HL-60/S4 treated with phorbol 12-myristate 13-acetate at 8.2 ng/mL for 4 days and 3 days (cell line): ENCODE results near the gene JAKMIP2.
"Not testable (repeated sequence)": the region's sequence is repeated elsewhere in the genome, so short reads cannot be mapped to it uniquely, and the experiment has no call there.

ENCODE experiments used
- in situ Hi-C: fragments of 300-500 bp; cut with MboI; formaldehyde crosslinking; loops from 2 replicates; pipeline ENCODE4 v1.15.0; 2022; ENCODE audit warnings: low sequenced_read_pairs

Gene JAKMIP2

DNA sequence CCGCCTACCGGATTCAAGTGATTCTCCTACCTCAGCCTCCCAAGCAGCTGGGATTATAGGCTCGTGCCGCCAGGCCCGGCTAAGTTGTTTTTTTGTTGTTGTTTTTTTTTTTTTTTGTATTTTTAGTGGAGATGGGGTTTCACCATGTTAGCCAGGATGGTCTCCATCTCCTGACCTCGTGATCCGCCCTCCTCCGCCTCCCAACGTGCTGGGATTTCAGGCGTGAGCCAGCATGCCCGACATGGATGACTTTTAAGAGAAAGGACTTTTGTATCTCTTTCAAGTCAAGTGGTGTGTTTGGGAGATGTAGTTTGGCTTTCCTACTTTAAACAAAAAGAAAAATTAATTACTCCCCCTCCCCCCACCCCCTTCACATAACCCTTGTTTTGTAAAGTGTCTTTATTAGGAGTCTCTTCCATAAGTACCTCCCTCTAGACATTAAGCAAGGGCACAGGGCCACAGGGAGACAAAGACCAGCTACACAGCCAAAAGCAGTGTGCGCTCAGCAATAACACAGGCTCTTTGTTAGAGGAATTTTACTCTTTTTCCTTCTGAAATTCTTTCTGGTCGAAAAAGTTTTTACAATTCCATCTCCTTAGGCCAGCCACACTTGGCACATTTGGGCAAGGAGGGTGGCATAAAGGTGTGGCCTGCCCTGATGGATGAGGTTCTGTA is 31.2 kb downstream of the JAKMIP2 start:
- in situ Hi-C loops: no loop called here

DNA sequence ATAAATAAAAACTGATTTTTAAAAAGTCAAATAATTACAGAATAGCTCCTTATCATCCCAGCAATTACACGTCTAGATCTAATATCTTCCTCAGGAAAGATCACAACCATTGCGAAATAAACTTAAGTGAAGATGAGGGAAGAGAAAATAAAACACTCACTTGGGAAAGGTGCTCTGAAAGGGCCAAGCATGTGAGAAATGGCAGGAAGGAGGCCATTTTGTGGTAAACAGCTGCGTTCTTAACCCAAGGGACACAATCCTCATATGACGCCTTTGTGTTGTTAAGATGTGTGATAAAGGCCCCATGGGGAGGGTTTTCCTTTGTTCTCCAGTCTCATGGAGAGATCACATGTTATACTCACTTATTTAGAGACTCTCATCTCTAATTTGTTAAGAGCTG is 32.5 kb downstream of the JAKMIP2 start:
- in situ Hi-C loops: no loop called here

DNA sequence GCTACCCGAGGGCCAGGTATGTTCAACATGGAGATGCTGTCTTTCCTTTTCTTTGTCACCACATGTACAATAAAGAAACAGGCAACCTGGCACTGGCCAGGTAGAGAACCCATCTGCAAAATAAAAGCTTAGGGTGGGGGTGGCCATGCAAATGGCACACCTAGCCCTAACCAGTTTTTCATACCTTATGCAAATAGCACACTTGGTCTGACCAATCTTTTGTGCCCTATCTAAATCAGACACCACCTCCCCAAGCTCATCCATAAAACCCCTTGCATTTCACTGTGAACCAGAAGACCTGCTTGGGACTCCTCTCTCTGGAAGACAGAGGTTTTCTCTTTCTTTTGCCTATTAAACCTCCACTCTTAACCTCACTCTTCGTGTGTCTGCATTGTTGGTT is 33.9 kb downstream of the JAKMIP2 start:
- in situ Hi-C loops: no loop called here

DNA sequence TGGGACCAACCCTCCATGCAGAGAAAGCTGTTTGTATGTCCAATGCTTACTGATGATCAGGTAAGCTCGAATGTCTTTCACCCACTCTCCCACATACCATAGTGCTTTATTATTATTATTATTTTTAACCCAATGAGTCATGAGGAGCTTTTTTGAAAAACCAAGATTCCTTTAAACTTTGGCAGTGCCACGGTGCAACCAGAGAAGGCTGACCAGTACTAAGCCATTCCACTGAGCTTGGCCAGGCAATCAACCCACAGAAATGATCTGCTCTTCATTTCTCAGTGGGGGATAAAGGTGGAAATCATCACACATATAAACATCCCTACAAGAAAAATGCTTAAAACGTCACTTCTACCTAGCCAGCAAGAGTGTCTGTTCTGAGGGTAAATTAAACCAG is 35.5 kb downstream of the JAKMIP2 start:
- in situ Hi-C loops: no loop called here

DNA sequence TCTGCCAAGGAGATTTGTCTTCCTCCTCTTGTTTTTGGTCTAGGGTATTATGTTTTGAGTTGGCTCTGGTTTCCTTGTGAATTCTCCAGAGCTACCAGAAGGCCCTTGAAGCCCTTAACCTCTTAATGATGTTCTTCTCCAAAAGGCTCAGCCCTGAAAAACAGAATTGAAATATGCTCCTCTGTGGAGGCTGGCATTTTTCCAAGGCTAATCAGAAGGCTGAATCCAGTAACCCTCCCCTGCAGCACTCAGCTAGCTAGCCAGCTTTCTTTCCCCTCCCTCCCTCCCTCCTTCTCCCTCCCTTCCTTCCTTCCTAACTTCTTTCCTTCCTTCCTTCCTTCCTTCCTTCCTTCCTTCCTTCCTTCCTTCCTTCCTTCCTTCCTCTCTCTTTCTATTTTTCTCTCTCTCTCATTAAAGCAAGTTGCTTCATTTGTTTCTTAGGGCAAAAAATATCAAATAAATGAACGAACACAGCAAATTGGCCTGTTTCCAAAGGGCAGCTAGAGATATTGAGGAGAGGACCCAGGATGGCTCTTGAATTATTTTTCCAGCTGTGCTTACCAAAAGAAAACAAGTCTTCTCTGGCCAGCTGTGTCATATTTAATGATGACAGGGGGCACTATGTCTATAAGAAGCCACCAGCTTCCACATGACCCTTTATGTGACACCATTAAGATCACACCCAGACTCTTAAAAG is 38.7 kb downstream of the JAKMIP2 start:
- in situ Hi-C loops: no loop called here

DNA sequence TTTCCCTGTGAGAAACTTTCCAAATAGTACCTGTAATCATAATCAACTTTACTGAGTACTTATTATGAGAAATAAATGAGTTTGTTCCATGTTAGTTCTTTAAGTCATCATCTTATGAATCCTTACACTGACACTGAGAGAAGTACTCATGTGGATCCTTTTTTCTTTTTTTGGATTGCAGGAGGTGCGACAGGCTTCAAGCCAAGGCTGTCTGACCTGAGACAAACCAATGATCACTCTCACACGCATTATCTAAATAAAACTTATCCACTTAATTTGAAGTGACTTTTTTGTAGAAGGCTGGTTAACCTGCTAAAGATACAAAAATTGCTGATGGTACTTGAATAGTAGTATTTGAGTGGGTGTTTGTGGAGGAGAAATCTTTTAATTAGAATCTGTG is 39.5 kb downstream of the JAKMIP2 start:
- in situ Hi-C loops: no loop called here

DNA sequence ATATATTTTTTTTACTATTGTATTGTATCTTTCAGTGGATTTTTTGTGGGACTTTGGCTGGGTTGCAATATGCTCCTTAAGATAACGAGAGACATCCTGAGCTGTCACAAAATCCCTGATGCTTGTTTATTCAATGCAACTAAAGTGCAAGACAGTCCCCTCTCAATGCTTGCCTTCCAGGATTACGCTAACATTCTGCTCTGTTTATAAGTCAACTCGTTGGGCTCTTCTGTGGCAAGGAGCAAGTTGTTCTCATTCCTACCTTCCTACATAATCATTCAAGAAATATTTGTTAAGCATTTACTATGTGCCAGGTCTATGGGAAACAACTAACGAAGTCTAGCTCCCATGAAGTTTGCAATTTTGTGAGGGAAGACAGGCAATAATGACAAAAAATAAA is 40.4 kb downstream of the JAKMIP2 start:
- in situ Hi-C loops: no loop called here

DNA sequence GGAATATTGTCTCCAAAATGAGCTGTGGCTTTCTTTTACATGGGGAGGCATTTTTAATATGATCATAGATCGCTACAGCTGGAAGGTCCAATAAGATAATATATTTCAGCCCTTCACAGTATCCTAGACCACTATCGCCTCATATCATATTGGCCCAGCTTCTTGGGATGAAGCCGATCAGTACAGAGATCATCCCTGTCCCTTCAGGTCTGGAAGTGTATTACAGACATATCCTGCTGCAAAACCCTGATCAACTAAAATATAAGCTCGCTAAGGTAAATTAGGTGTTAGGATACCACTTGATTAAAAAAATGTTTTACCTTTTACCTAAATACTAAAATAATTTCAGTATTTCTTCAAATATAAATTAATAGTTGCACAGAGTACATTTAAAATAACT is 41.7 kb downstream of the JAKMIP2 start:
- in situ Hi-C loops: no loop called here

DNA sequence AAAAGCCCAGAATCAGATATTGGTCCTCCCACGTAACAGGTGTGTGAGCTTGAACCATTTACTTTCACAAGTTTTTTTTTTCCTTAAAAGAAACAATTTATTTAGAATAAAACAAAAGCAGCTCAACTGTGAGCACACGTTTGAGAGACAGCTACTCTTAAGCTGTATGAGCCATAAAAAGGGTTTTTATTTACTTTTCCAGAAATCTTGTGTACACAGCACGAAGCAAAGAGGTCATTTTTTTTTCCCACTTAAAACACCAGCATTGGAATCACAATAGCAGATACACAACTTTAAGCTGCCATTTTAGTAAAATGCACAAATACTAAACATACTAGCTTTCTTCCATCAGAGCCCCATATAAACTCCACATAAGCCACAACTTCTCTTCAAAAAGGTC is 44.6 kb downstream of the JAKMIP2 start:
- in situ Hi-C loops: no loop called here

DNA sequence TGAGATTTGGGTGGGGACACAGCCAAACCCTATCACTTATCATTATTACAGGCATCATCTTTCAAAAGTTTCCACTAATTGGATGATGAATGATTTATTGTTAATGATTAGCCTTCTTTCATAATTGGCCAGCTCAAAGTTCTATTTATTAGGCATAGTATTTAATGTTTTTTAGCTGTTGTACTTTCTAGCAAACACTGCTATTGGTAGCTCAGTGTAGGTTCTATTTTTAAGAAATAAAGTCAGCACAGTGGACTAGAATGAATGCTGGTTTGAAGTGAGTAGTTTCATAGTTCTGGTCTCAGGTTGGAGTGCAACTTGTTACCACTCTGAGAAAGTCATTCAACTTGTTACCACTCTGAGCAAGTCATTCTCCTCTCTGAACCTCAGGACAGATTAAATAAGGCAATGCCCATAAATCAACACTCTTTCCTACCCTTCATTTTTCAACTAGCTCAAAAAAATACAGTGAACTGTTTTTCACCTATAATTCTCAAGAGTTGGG is 46.9 kb downstream of the JAKMIP2 start:
- in situ Hi-C loops: no loop called here

DNA sequence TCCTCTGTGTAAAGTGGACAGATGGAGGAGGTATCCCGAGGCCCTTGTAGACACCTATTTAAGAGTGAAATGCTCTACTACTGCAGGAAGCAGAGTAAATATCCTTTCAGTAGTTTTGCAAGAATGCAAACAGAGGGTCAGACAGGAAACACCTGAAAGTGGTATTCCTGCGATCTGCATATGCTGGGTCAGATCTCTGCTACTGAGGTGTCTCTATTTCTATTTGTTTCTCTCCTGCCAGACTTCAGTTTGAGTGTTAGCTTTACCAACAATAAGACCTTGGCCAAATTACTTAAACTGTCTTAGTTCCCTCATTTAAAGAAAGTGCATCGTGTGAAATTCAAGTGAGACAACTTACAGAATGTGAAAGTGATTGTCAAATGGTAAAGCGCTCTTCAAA is 47.6 kb downstream of the JAKMIP2 start:
- in situ Hi-C loops: no loop called here

DNA sequence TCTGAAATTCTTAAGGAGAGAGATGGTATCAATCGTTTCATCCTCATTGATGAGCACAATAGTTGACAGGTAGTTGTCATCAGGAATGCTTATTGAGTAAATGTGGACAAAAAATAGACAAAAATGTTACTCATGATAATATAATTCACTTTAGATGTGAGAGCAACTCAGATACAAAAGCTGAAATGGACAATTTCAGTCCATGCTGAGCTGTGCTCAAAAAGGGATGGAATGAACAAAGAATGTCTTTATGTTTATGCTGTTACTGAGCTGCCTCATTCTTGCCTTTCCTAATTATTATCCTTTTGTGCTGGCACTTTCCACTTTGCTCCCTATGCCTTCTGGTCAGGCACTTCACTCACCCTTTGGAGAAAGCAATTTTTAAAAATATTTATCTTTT is 49.5 kb downstream of the JAKMIP2 start:
- in situ Hi-C loops: no loop called here

DNA sequence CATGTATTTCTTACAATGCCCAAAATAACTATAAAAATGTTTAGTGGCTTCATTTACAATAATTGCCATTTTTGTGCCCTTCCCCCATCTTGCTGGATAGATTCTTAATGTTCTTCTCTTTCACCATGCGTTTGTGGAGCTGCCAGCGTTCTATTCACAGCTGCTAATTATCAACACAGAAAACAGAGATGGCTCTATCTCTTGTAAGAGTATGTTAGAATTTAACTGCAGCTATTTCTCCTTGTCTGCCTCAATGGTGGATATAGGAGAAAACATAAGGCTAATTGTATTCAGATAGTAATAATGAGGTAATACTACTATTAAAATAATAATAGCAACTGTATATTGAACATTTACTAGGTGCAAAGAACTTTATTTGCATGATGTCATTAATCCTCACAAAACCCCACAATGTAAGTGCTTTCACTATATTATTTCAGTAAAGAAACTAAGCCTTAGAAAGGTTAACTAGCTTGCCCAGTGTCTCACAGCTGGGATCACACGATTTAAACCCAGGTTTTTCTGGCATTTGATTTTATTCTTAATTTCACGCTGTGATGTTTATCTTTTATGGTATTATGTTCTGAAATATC is 50.1 kb downstream of the JAKMIP2 start:
- in situ Hi-C loops: no loop called here

DNA sequence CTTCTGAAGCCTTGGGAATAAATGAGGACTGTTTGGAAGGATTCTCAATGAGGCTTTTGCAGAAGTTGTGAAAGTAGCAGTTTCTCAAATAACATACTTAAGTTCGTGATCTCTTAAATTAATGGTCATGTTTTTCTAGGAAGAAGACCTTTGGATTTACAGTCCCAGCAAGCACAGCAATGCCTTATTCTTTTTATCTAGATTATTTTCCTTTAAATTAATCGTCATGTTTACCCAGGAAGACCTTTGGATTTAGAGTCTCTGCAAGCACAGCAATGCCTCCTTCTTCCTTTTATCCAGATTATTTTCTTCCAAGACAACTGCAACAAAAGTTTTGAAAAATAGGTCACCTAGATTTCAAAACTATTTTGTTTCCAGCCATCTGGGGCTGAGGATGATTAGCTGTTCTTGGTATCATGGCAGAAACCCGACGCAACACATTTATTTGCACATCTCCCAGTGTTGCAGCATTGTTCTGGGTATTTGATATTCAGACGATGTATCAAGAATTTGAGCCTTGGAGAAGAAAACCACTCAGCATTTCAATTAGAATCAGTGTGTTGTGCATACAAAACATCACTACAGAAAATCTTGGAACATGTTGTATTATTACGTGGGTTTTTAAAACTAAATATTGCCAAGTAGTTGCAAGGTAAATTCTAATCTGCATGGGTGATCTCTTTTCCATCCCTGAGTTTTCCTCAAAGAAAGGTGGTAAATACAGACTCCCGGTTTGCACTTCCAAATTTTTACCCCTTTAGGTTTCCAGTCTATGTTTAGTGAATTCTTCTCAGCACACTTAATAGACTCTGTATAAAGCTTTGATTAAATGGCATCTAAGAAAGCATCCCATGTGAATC is 50.9 kb downstream of the JAKMIP2 start:
- in situ Hi-C loops: no loop called here

DNA sequence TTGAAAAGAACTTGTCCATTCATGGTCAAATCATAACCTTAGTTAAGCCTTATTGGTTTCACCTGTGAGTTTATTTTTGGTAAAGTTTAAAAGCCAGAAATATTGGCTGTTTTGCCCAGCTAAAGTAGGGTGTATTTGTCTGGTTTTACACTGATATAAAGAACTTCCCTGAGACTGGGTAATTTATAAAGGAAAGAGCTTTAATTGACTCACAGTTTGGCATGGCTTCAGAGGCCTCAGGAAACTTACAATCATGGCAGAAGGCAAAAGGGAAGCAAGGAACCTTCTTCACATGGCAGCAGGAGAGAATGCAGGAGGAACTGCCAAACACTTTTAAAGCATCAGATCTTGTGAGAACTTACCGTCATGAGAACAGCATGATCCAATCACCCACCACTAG is 55.3 kb downstream of the JAKMIP2 start:
- in situ Hi-C loops: no loop called here

DNA sequence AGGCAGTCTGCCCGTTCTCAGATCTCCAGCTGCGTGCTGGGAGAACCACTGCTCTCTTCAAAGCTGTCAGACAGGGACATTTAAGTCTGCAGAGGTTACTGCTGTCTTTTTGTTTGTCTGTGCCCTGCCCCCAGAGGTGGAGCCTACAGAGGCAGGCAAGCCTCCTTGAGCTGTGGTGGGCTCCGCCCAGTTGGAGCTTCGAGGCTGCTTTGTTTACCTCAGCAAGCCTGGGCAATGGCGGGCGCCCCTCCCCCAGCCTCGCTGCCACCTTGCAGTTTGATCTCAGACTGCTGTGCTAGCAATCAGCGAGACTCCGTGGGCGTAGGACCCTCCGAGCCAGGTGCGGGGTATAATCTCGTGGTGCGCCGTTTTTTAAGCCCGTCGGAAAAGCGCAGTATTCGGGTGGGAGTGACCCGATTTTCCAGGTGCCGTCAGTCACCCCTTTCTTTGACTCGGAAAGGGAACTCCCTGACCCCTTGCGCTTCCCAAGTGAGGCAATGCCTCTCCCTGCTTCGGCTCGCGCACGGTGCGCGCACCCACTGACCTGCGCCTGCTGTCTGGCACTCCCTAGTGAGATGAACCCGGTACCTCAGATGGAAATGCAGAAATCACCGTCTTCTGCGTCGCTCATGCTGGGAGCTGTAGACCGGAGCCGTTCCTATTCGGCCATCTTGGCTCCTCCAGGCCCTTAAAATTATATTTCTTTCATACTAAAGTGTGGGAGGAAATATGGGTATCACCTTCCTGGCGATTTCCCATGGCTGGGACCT is 61.2 kb downstream of the JAKMIP2 start:
- in situ Hi-C loops: not testable (repeated sequence)

DNA sequence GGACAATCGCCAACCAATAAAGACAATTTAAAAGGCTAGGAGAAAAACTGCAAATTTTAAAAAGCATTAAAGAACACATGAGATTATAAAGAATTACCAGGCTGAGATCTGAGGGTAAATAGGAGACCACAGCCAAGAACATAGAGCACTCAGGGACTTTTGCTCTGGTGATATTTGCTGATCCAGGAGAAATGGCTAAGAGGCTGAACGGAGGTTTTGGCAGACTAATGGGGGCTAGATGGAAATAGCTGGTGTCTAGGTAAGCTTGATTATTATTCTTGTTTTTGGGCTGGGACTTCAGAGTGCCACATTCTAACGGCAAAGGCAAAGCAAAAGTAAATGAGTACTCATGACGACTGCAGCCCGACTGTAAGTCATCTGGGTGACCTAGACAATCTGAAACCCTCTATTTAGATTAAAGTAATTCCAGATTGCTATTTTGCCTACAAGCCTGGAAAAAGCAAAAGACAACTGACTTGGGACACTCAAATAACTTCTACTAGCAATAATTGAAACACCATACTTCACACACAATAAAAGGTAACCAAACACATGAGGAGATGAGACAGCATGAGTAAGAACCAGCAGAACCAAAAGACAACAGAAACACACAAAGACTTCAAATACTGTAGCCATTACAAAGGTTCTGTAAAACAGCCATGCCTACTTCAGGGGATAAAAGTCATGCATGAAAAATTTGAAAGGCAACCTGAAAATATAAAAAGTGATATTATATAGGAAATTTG is 68.8 kb downstream of the JAKMIP2 start:
- in situ Hi-C loops: no loop called here

DNA sequence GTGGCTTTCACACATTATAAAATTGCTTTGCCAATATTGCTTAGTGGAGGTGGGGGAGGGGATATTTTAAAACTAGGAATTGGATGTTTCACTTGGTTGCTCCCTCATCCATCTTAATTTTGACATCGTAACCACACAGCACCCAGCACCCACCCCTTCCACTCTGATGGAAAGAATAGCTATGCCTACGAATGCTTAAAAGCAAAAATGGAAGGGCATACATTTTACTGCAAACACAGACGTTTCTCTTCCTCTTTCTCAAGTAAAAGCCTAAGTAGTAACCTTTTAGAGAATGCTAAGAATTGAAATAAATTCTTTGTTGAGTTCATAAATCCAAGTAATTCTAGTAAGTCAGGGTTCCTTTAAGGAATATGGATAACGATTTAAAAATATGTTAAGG is 69.9 kb downstream of the JAKMIP2 start:
- in situ Hi-C loops: no loop called here

DNA sequence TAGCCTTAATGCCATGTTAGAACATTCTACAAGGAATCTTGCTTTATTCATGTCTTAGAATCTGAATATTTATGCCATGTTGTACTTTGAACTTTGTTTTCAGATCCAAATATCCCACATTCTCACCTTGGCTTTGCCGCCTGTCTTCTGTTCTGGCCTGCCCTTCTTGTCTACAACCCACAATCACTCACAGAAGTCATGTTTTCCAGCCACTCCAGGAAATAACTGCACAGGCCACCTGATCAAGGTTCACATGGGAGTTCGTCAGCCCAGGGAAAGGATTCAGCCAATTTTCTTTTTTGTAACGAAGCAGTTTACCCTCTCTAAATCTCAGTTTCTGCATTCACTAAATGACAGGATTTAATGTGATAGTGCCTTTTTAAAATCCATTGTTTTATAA is 70.5 kb downstream of the JAKMIP2 start:
- in situ Hi-C loops: no loop called here

DNA sequence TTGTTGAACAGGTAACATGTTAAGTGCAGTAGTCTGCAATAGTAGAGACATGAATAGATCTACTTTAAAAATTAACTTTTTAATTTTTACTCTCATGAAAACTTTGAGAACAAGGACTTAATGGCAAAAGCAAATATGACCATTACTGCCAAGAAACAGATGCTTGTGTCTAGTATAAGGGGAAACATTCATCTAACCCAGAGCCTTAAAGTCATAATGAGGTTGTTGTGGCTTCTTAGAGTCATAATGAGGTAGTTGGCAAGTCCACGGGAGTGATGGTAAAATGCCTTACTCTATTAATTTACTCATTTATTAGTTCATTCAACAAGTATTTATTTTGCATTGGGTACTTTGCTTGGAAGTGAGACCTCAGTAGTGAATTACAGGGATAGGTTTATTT is 71.5 kb downstream of the JAKMIP2 start:
- in situ Hi-C loops: no loop called here
